ENCODE data around the gene SASH1. TPM values are rescaled to one million over a fixed set of nuclear protein-coding genes. Genes with fewer than 3 reads are reported as not detected.

The SASH1 gene
- total RNA-seq, 1 experiment from 2014 or later, result 33.2 TPM

GRCh38 chr6:148572676-148573335 is 230.2 kb downstream of the SASH1 start:
- Histone ChIP-seq H3K79me1 (ENCODE audit: insufficient read depth, low read depth, low read length, poor library complexity, severe bottlenecking) (no peaks in the 10 kb centered on the region), H3K27ac (ENCODE audit: insufficient read length, low read depth, low read length) (no peak overlapping the region), H4K5ac (ENCODE audit: insufficient read length, low read depth, low read length) (no peak overlapping the region), H3K9me3 (ENCODE audit: control insufficient read depth, low read depth, low read length) (no peaks in the 10 kb centered on the region), H3K4ac (ENCODE audit: low read depth, low read length) (no peak overlapping the region), H4K20me1 (ENCODE audit: control insufficient read depth, insufficient read depth, insufficient read length) (no peaks in the 10 kb centered on the region), H3K79me2 (ENCODE audit: insufficient read depth, low read length) (no peaks in the 10 kb centered on the region), H4K8ac (replicated peaks; ENCODE audit: insufficient read length, low read depth, low read length) (no peak overlapping the region), H2BK12ac (ENCODE audit: insufficient read length, low read depth, low read length) (no peak overlapping the region), H3K23ac (ENCODE audit: insufficient read length, low read depth, low read length) (no peak overlapping the region), H2BK15ac (ENCODE audit: low read depth, low read length) (no peak overlapping the region), H2BK120ac (ENCODE audit: low read depth, low read length, poor library complexity, severe bottlenecking) (no peak overlapping the region), H3K23me2 (ENCODE audit: insufficient read length, low read depth, low read length, poor library complexity, severe bottlenecking) (no peaks in the 10 kb centered on the region), H3K4me1 (ENCODE audit: insufficient read depth, low read length) (peaks cover 3% of the 10 kb centered on the region; the same call in 1 of the 2 replicates), H3T11ph (ENCODE audit: low read length) (no peak overlapping the region), H3K18ac (ENCODE audit: insufficient read length, low read depth, low read length) (no peak overlapping the region), H4K91ac (ENCODE audit: insufficient read length, low read depth, low read length) (no peak overlapping the region), H3K56ac (ENCODE audit: insufficient read length, low read depth, low read length) (no peak overlapping the region), H2BK20ac (ENCODE audit: low read depth, low read length, poor library complexity, severe bottlenecking) (no peak overlapping the region), H2AK5ac (ENCODE audit: insufficient read length, low read length) (no peak overlapping the region), H3K9ac (ENCODE audit: extremely low read depth, insufficient read length, low read length) (no peak overlapping the region), H2AFZ (ENCODE audit: low read length) (no peak overlapping the region), H3K14ac (ENCODE audit: insufficient read depth, low read length) (no peak overlapping the region), H3K4me2 (ENCODE audit: insufficient read depth, insufficient read length, low read length) (no peak overlapping the region), H3K27me3 (ENCODE audit: insufficient read depth, low read length) (no peaks in the 10 kb centered on the region), H2BK5ac (ENCODE audit: insufficient read length, low read length) (no peak overlapping the region)
- TF ChIP-seq CTCF (conservative IDR thresholded peaks at IDR 0.05), result no peak
- no CpG with 5 or more reads among the region's 9 CpGs for WGBS (ENCODE audit: extremely low coverage, insufficient read length, low lambda C conversion rate)
- Mint-ChIP-seq H3K4me3 (no peak overlapping the region), H3K27ac (no peak overlapping the region), H3K4me1 (peaks cover 6 to 8% of the 10 kb centered on the region in 2 experiments), H3K27me3 (ENCODE audit: low read depth) (no peaks in the 10 kb centered on the region), H3K36me3 (ENCODE audit: insufficient read depth in 1 of 3, low read depth in 3 of 3) (no peaks in the 10 kb centered on the region), H3K9me3 (no peaks in the 10 kb centered on the region)
- no peak for DNase-seq
